ENCODE results near the gene DGCR8. TPM values are rescaled to one million over a fixed set of nuclear protein-coding genes. Genes with fewer than 3 reads are reported as not detected.

The DGCR8 gene
- total RNA-seq, 4 donors from 2014 or later, result 13.2 to 56.2 (median 33.5) TPM

GRCh38 chr22:20145832-20146223, 65.8 kb downstream of the DGCR8 start:
- Histone ChIP-seq H3K36me3 (no peaks in the 10 kb centered on the region), H3K27me3 (no peaks in the 10 kb centered on the region)
- intact Hi-C loops (cut with DNase I; ENCODE audit: low total_unique reads), result no loop called here

GRCh38 chr22:20146777-20147176, 66.7 kb downstream of the DGCR8 start:
- intact Hi-C loops (cut with DNase I; ENCODE audit: low total_unique reads), result no loop called here
- Histone ChIP-seq H3K36me3 (no peaks in the 10 kb centered on the region), H3K4me1 (no peaks in the 10 kb centered on the region), H3K27me3 (no peaks in the 10 kb centered on the region), H3K27ac (no peak overlapping the region), H3K4me3 (no peak overlapping the region), H3K9me3 (no peaks in the 10 kb centered on the region)
- TF ChIP-seq CTCF (IDR thresholded peaks at IDR 0.05), result no peak
- TF ChIP-seq POLR2A (IDR thresholded peaks at IDR 0.05), result no peak
- DNase-seq, result no peak

More at GRCh38 chr22:20145832-20146223, 65.8 kb downstream of the DGCR8 start:
- no peak for TF ChIP-seq POLR2A (IDR thresholded peaks at IDR 0.05)
- no peak for TF ChIP-seq CTCF (IDR thresholded peaks at IDR 0.05)
- Histone ChIP-seq H3K9me3 (no peaks in the 10 kb centered on the region), H3K4me3 (no peak overlapping the region), H3K4me1 (no peaks in the 10 kb centered on the region), H3K27ac (no peak overlapping the region)
- no peak for DNase-seq

- no peak for DNase-seq
- H3K4me1 ChIP-seq, result no peaks in the 10 kb centered on the region
- H3K36me3 ChIP-seq, result no peaks in the 10 kb centered on the region
- H3K27me3 ChIP-seq, result no peaks in the 10 kb centered on the region
- TF ChIP-seq CTCF (IDR thresholded peaks at IDR 0.05) (no peak), POLR2A (IDR thresholded peaks at IDR 0.05) (no peak)
- H3K27ac ChIP-seq, result no peak overlapping the region
- H3K4me3 ChIP-seq, result no peak overlapping the region
- intact Hi-C loops (cut with DNase I; ENCODE audit: low total_unique reads), result no loop called here
- no peaks in the 10 kb centered on the region for H3K9me3 ChIP-seq
Observed at GRCh38 chr22:20147237-20147988, 67.4 kb downstream of the DGCR8 start.

- intact Hi-C loops (cut with DNase I; ENCODE audit: low total_unique reads), result no loop called here
- no peak for DNase-seq
- Histone ChIP-seq H3K27ac (no peak overlapping the region), H3K9me3 (no peaks in the 10 kb centered on the region), H3K4me1 (no peaks in the 10 kb centered on the region), H3K27me3 (no peaks in the 10 kb centered on the region), H3K36me3 (no peaks in the 10 kb centered on the region), H3K4me3 (no peak overlapping the region)
- no peak for TF ChIP-seq POLR2A (IDR thresholded peaks at IDR 0.05)
- TF ChIP-seq CTCF (IDR thresholded peaks at IDR 0.05), result no peak
Observed at GRCh38 chr22:20148414-20148813, 68.4 kb downstream of the DGCR8 start.

GRCh38 chr22:20149257-20150250, 69.5 kb downstream of the DGCR8 start:
- intact Hi-C loops (cut with DNase I; ENCODE audit: low total_unique reads), result no loop called here
- Histone ChIP-seq H3K27ac (no peak overlapping the region), H3K36me3 (no peaks in the 10 kb centered on the region), H3K27me3 (no peaks in the 10 kb centered on the region), H3K4me1 (no peaks in the 10 kb centered on the region), H3K4me3 (no peak overlapping the region), H3K9me3 (no peaks in the 10 kb centered on the region)
- TF ChIP-seq POLR2A (IDR thresholded peaks at IDR 0.05), result no peak
- no peak for TF ChIP-seq CTCF (IDR thresholded peaks at IDR 0.05)
- DNase-seq, result no peak

Data from uterus (tissue), 4 donors.